HCT116 (cell line): ENCODE data around the gene SH3YL1. TPM values are rescaled to one million over a fixed set of nuclear protein-coding genes. Genes with fewer than 3 reads are reported as not detected.

Experiments
- ATAC-seq: fragments of 200-7000 bp; cut with Tn5 transposase; 2 replicates; pipeline ENCODE4 v1.9.1; 2020; ENCODE audit warnings: mild to moderate bottlenecking, moderate library complexity
- BruUV-seq: library from RNA; stranded (reverse); fragments of 400-500 nt; replicated peaks from 2 replicates; lab custom pipeline; 2021; lab: Mats Ljungman, UMichigan
- CTCF ChIA-PET: fragments of 300-600 bp; sonication (Branson Sonifier 250); formaldehyde crosslinking; loops from one replicate; lab custom pipeline; 2021; ENCODE audit warnings: antibody characterized with exemption; lab: Charles Lee
- POLR2A ChIA-PET: fragments of 300-600, 350-600 bp; sonication (Branson Sonifier 250); formaldehyde crosslinking; loops from one replicate; lab custom pipeline; 2021; ENCODE audit warnings: antibody characterized with exemption; lab: Charles Lee
- RAD21 ChIA-PET, 2 experiments: fragments of 300-600 bp; sonication (Branson Sonifier 250); formaldehyde crosslinking; loops; one replicate each; lab custom pipeline; 2023; ENCODE audit warnings: low total read pairs in 2 of 2; ENCODE audit not compliant: uncharacterized antibody in 2 of 2, unreplicated experiment in 2 of 2, low non-redundant PET in 1 of 2; lab: Charles Lee
- DNase-seq: peaks from one replicate; pipeline ENCODE4 v3.0.0-alpha.2; 2010; ENCODE audit warnings: low read depth, low spot score
- H2AFZ ChIP-seq: fragments of 200-600 bp; shearing (Covaris generic), sonication (generic); 2 replicates; pipeline ENCODE4 v1.6.1; 2017; ENCODE audit warnings: low read depth, mixed run types, mixed read lengths, antibody characterized with exemption, low read length; ENCODE audit not compliant: poor library complexity, severe bottlenecking
- H3K27ac ChIP-seq: 2 replicates; pipeline ENCODE4 v1.5.1; 2012; ENCODE audit warnings: low read depth, low read length
- H3K27me3 ChIP-seq: fragments of 200-600 bp; sonication (generic); 2 replicates; pipeline ENCODE4 v1.6.1; 2016; ENCODE audit warnings: mixed run types, low read length, mixed read lengths; ENCODE audit not compliant: insufficient read depth
- H3K36me3 ChIP-seq, 2 experiments: fragments of 200-500 bp in 1 of 2; fragments of 200-600 bp in 1 of 2; sonication (Bioruptor generic) in 1 of 2; sonication (generic) in 1 of 2; 2 replicates each; pipeline versions ENCODE4 v1.5.1 to v1.6.1; 2014 to 2016; ENCODE audit warnings: low read length in 2 of 2, inconsistent platforms in 1 of 2, mixed read lengths in 1 of 2, mixed run types in 1 of 2; ENCODE audit not compliant: insufficient read depth in 2 of 2, control insufficient read depth in 1 of 2
- H3K4me1 ChIP-seq, 2 experiments: fragments of 200-600 bp in 1 of 2; sonication (generic) in 1 of 2; 2 replicates each; pipeline versions ENCODE4 v1.5.1 to v1.6.1; 2012 to 2017; ENCODE audit warnings: low read length in 2 of 2, inconsistent platforms in 1 of 2, mild to moderate bottlenecking in 1 of 2, mixed read lengths in 1 of 2, mixed run types in 1 of 2, moderate library complexity in 1 of 2; ENCODE audit not compliant: insufficient read depth in 2 of 2, control insufficient read depth in 1 of 2
- H3K4me2 ChIP-seq: fragments of 200-600 bp; sonication (generic); 2 replicates; pipeline ENCODE4 v1.6.1; 2017; ENCODE audit warnings: mixed run types, low read length, mixed read lengths
- H3K4me3 ChIP-seq, 2 experiments: fragments of 200-600 bp in 1 of 2; sonication (generic) in 1 of 2; replicated peaks in 1 of 2; 2 replicates each; pipeline ENCODE4 v1.5.1; 2011 to 2016; ENCODE audit warnings: low read length in 2 of 2, control low read depth in 1 of 2, low read depth in 1 of 2, mild to moderate bottlenecking in 1 of 2, mixed read lengths in 1 of 2, mixed run types in 1 of 2
- H3K79me2 ChIP-seq: fragments of 200-600 bp; sonication (generic); 2 replicates; pipeline ENCODE4 v1.6.1; 2017; ENCODE audit warnings: mild to moderate bottlenecking, mixed run types, low read length, moderate library complexity, mixed read lengths; ENCODE audit not compliant: insufficient read depth
- H3K9ac ChIP-seq: fragments of 200-600 bp; sonication (generic); 2 replicates; pipeline ENCODE4 v1.6.1; 2016; ENCODE audit warnings: low read length, mixed read lengths
- H3K9me2 ChIP-seq: fragments of 200-600 bp; sonication (generic), shearing (Covaris generic); 2 replicates; pipeline ENCODE4 v1.6.1; 2017; ENCODE audit warnings: mixed run types, mild to moderate bottlenecking, moderate library complexity; ENCODE audit not compliant: insufficient read depth
- H3K9me3 ChIP-seq, 2 experiments: fragments of 200-500 bp in 1 of 2; fragments of 200-600 bp in 1 of 2; sonication (Bioruptor generic) in 1 of 2; sonication (generic) in 1 of 2; 2 replicates each; pipeline ENCODE4 v1.6.1; 2014 to 2017; ENCODE audit warnings: low read length in 2 of 2, mixed read lengths in 2 of 2, inconsistent platforms in 1 of 2, low read depth in 1 of 2, mild to moderate bottlenecking in 1 of 2, mixed run types in 1 of 2, moderate library complexity in 1 of 2; ENCODE audit not compliant: control insufficient read depth in 1 of 2, insufficient read depth in 1 of 2
- H4K20me1 ChIP-seq: fragments of 200-600 bp; sonication (generic), shearing (Covaris generic); 2 replicates; pipeline ENCODE4 v1.6.1; 2017; ENCODE audit warnings: mixed run types, mild to moderate bottlenecking, moderate library complexity; ENCODE audit not compliant: insufficient read depth
- ATF3 ChIP-seq: IDR thresholded peaks from 2 replicates; pipeline ENCODE4 v1.6.1; 2012
- CEBPB ChIP-seq: IDR thresholded peaks from 2 replicates; pipeline ENCODE4 v1.6.1; 2012; ENCODE audit warnings: low read depth
- CTCF ChIP-seq, 3 experiments: fragments of 200-600 bp in 1 of 3; sonication (generic) in 1 of 3; IDR thresholded peaks in 2 of 3; conservative IDR thresholded peaks in 1 of 3; 2 replicates each; pipeline ENCODE4 v1.5.1; 2012 to 2017; ENCODE audit warnings: low read depth in 2 of 3, low read length in 2 of 3, antibody characterized with exemption in 1 of 3, borderline replicate concordance in 1 of 3, control low read depth in 1 of 3, mild to moderate bottlenecking in 1 of 3, mixed read lengths in 1 of 3, mixed run types in 1 of 3, moderate library complexity in 1 of 3; ENCODE audit not compliant: insufficient read depth in 1 of 3
- EGR1 ChIP-seq: IDR thresholded peaks from 2 replicates; pipeline ENCODE4 v1.6.1; 2012; ENCODE audit warnings: low read depth
- ELF1 ChIP-seq: IDR thresholded peaks from 2 replicates; pipeline ENCODE4 v1.6.1; 2012; ENCODE audit warnings: low read depth, borderline replicate concordance
- EZH2 ChIP-seq: fragments of 200-600 bp; sonication (generic); IDR thresholded peaks from 2 replicates; pipeline ENCODE4 v1.6.1; 2017; ENCODE audit warnings: antibody characterized with exemption, mixed run types
- EZH2phosphoT487 ChIP-seq: fragments of 200-600 bp; IDR thresholded peaks from 2 replicates; pipeline ENCODE4 v1.6.1; 2018; ENCODE audit warnings: antibody characterized with exemption, borderline replicate concordance
- FOSL1 ChIP-seq: IDR thresholded peaks from 2 replicates; pipeline ENCODE4 v1.6.1; 2012; ENCODE audit warnings: low read depth
- JUND ChIP-seq: IDR thresholded peaks from 2 replicates; pipeline ENCODE4 v1.6.1; 2012
- MAX ChIP-seq: IDR thresholded peaks from 2 replicates; pipeline ENCODE4 v1.6.1; 2012
- POLR2A ChIP-seq: IDR thresholded peaks from 2 replicates; pipeline ENCODE4 v1.7.0; 2011; ENCODE audit warnings: borderline replicate concordance; ENCODE audit not compliant: insufficient read depth, insufficient read length; ENCODE audit errors: extremely low read depth
- REST ChIP-seq: IDR thresholded peaks from 2 replicates; pipeline ENCODE4 v1.6.1; 2012; ENCODE audit warnings: low read depth
- SIN3A ChIP-seq: IDR thresholded peaks from 2 replicates; pipeline ENCODE4 v1.6.1; 2012; ENCODE audit warnings: low read depth
- SP1 ChIP-seq: IDR thresholded peaks from 2 replicates; pipeline ENCODE4 v1.6.1; 2012; ENCODE audit warnings: low read depth
- SRF ChIP-seq: IDR thresholded peaks from 2 replicates; pipeline ENCODE4 v1.6.1; 2012; ENCODE audit warnings: low read depth
- TCF7L2 ChIP-seq: IDR thresholded peaks from 2 replicates; pipeline ENCODE4 v1.7.0; 2011; ENCODE audit warnings: borderline replicate concordance, inconsistent platforms; ENCODE audit not compliant: insufficient read depth, insufficient read length; ENCODE audit errors: extremely low read depth
- YY1 ChIP-seq: IDR thresholded peaks from 2 replicates; pipeline ENCODE4 v1.6.1; 2011; ENCODE audit warnings: low read length, low read depth, moderate library complexity, mild to moderate bottlenecking; ENCODE audit not compliant: insufficient replicate concordance; ENCODE audit errors: extremely low read depth
- ZBTB33 ChIP-seq: IDR thresholded peaks from 2 replicates; pipeline ENCODE4 v1.6.1; 2011; ENCODE audit warnings: mild to moderate bottlenecking, low read length, moderate library complexity; ENCODE audit not compliant: insufficient replicate concordance; ENCODE audit errors: extremely low read depth
- ZNF274 ChIP-seq: fragments of 200-500 bp; sonication (Bioruptor generic); IDR thresholded peaks from 2 replicates; pipeline ENCODE4 v1.6.1; 2014; ENCODE audit warnings: mild to moderate bottlenecking, low read depth, low read length, inconsistent platforms
- intact Hi-C: fragments of 100-400 bp; cut with micrococcal nuclease; formaldehyde crosslinking; loops from 2 replicates; pipeline ENCODE4 v1.10.0; 2022
- total RNA-seq: library from RNA; stranded (reverse); gene quantifications from one replicate; pipeline ENCODE4 v1.2.1, GENCODE V29; 2021; ENCODE audit not compliant: unreplicated experiment

The SH3YL1 gene
- total RNA-seq, 1 experiment from 2014 or later: 32.8 TPM

GRCh38 chr2:236993-237539 is 26.8 kb downstream of the SH3YL1 start:
- CTCF ChIA-PET: interaction anchor here (1.5 kb wide), 1 partner anchor 10 kb away, joined by 7 read pairs; no protein-coding TSS in a partner anchor
- H3K36me3 ChIP-seq: no peaks in the 10 kb centered on the region
- H2AFZ ChIP-seq: no peak overlapping the region
- H3K9me3 ChIP-seq: no peaks in the 10 kb centered on the region; a peak in 1 of 4 replicates
- H3K4me2 ChIP-seq: no peak overlapping the region
- H4K20me1 ChIP-seq: no peaks in the 10 kb centered on the region
- TF ChIP-seq SIN3A: no peak
- no peak for TF ChIP-seq EZH2phosphoT487
- no peak for TF ChIP-seq ZBTB33
- TF ChIP-seq SRF: no peak
- no peak for TF ChIP-seq MAX
- no peak for TF ChIP-seq POLR2A
- no peak for TF ChIP-seq REST
- TF ChIP-seq EGR1: no peak
- no peak for TF ChIP-seq ELF1
- TF ChIP-seq ATF3: no peak
- TF ChIP-seq FOSL1: no peak
- TF ChIP-seq CTCF (IDR thresholded peaks at IDR 0.05 in 2 of 3, conservative IDR thresholded peaks at IDR 0.05 in 1 of 3; ENCODE audit: borderline replicate concordance in 1 of 3, insufficient read depth in 1 of 3, low read depth in 2 of 3, low read length in 2 of 3): no peak
- TF ChIP-seq YY1: no peak
- TF ChIP-seq JUND: no peak
- no peak for TF ChIP-seq TCF7L2
- no peak for TF ChIP-seq SP1
- TF ChIP-seq EZH2: no peak
- no peak for TF ChIP-seq CEBPB
- TF ChIP-seq ZNF274: no peak
- TF ChIP-seq, all 23 proteins: peak for 0
- no peaks in the 10 kb centered on the region for H3K79me2 ChIP-seq
- ChIA-PET POLR2A (no interaction called here), RAD21 (no interaction called here)
- BruUV-seq: no TSS peak
- no peak overlapping the region for H3K4me3 ChIP-seq
- intact Hi-C loops: no loop called here
- ATAC-seq (no peak), DNase-seq (no peak)
- H3K4me1 ChIP-seq: no peaks in the 10 kb centered on the region
- no peak overlapping the region for H3K9ac ChIP-seq
- no peaks in the 10 kb centered on the region for H3K27me3 ChIP-seq
- no peaks in the 10 kb centered on the region for H3K9me2 ChIP-seq
- no peak overlapping the region for H3K27ac ChIP-seq
